Loucy (cell line): ENCODE results near the gene INO80B.

Experiments used
- H2AFZ ChIP-seq: fragments of 200-600 bp; sonication (generic); 2 replicates; pipeline ENCODE4 v1.6.0; 2016; ENCODE audit warnings: antibody characterized with exemption, mild to moderate bottlenecking, low read length, moderate library complexity
- H3F3A ChIP-seq: fragments of 200-600 bp; 2 replicates; pipeline ENCODE4 v1.6.0; 2016; ENCODE audit warnings: antibody characterized with exemption, low read depth, mild to moderate bottlenecking
- H3K27me3 ChIP-seq: fragments of 200-600 bp; sonication (generic); 2 replicates; pipeline ENCODE4 v1.6.1; 2014; ENCODE audit warnings: low read length, mild to moderate bottlenecking; ENCODE audit not compliant: insufficient read depth, poor library complexity, severe bottlenecking
- H3K36me3 ChIP-seq: fragments of 200-600 bp; sonication (generic); 2 replicates; pipeline ENCODE4 v1.6.1; 2016; ENCODE audit warnings: low read length; ENCODE audit not compliant: insufficient read depth
- H3K4me1 ChIP-seq: fragments of 200-600 bp; sonication (generic); 2 replicates; pipeline ENCODE4 v1.5.1; 2014; ENCODE audit warnings: low read length, mild to moderate bottlenecking; ENCODE audit not compliant: insufficient read depth, poor library complexity, severe bottlenecking
- H3K4me2 ChIP-seq: fragments of 200-600 bp; sonication (generic); 2 replicates; pipeline ENCODE4 v1.6.0; 2014; ENCODE audit warnings: antibody characterized with exemption, low read length, low read depth, mild to moderate bottlenecking; ENCODE audit not compliant: poor library complexity, severe bottlenecking
- H3K4me3 ChIP-seq: fragments of 200-600 bp; sonication (generic); 2 replicates; pipeline ENCODE4 v1.5.1; 2014; ENCODE audit warnings: low read length, mild to moderate bottlenecking, mixed read lengths; ENCODE audit not compliant: poor library complexity, severe bottlenecking
- H3K79me2 ChIP-seq: fragments of 200-600 bp; sonication (generic); 2 replicates; pipeline ENCODE4 v1.6.1; 2014; ENCODE audit warnings: low read length; ENCODE audit not compliant: insufficient read depth
- H3K9ac ChIP-seq: fragments of 200-600 bp; sonication (generic); 2 replicates; pipeline ENCODE4 v1.6.0; 2014; ENCODE audit warnings: mild to moderate bottlenecking, low read depth, low read length, moderate library complexity; ENCODE audit not compliant: poor library complexity, severe bottlenecking
- H3K9me2 ChIP-seq: fragments of 200-600 bp; sonication (generic); replicated peaks from 2 replicates; pipeline ENCODE4 v1.6.1; 2016; ENCODE audit warnings: low read depth, low read length, mixed read lengths
- H3K9me3 ChIP-seq: fragments of 200-600 bp; sonication (generic); 2 replicates; pipeline ENCODE4 v1.6.1; 2014; ENCODE audit warnings: mild to moderate bottlenecking, antibody characterized with exemption, low read length, low read depth; ENCODE audit not compliant: insufficient read depth
- H4K20me1 ChIP-seq: fragments of 200-600 bp; sonication (generic); 2 replicates; pipeline ENCODE4 v1.6.0; 2014; ENCODE audit warnings: antibody characterized with exemption, low read length, mild to moderate bottlenecking; ENCODE audit not compliant: insufficient read depth, poor library complexity, severe bottlenecking
- CTCF ChIP-seq: fragments of 200-600 bp; sonication (generic); conservative IDR thresholded peaks from 2 replicates; pipeline ENCODE4 v1.5.1; 2014; ENCODE audit warnings: mild to moderate bottlenecking, antibody characterized with exemption, low read length
- EZH2phosphoT487 ChIP-seq: fragments of 200-600 bp; IDR thresholded peaks from 2 replicates; pipeline ENCODE4 v1.6.1; 2018; ENCODE audit warnings: antibody characterized with exemption, mild to moderate bottlenecking, moderate library complexity, borderline replicate concordance

The INO80B gene

GRCh38 chr2:74421221-74421870, 33.5 kb upstream of the INO80B start, which contains the start of the genes C2orf81 and WDR54:
TSS of gene C2orf81 (minus strand) at chr2:74421619. CDS start at chr2:74421560, 59 bp downstream.
TSS of gene WDR54 (plus strand) at chr2:74421730. CDS start at chr2:74422154, 424 bp downstream.
- peak within 1 kb of the TSS; percentile 94 for H3K4me2 ChIP-seq
- peak within 1 kb of the TSS; percentile 99 for H2AFZ ChIP-seq
- peak within 1 kb of the TSS; percentile 99 for H3K4me3 ChIP-seq
- no peaks in the 10 kb centered on the region for H3F3A ChIP-seq
- peaks cover 5% of the 10 kb centered on the region; the same call in 1 of the 2 replicates for H3K36me3 ChIP-seq
- peak within 1 kb of the TSS; percentile 80 for H3K9ac ChIP-seq
- no peaks in the 10 kb centered on the region for H3K27me3 ChIP-seq
- no peak for TF ChIP-seq EZH2phosphoT487
- H3K9me3 ChIP-seq: no peaks in the 10 kb centered on the region
- H3K9me2 ChIP-seq: no peaks in the 10 kb centered on the region
- H3K79me2 ChIP-seq: peaks cover 14% of the 10 kb centered on the region; the same call in 1 of the 2 replicates
- no peaks in the 10 kb centered on the region for H4K20me1 ChIP-seq
- H3K4me1 ChIP-seq: peaks cover 22% of the 10 kb centered on the region

GRCh38 chr2:74423231-74424095, 31.4 kb upstream of the INO80B start:
- TF ChIP-seq CTCF: no peak
- TF ChIP-seq EZH2phosphoT487: no peak
- H3K27me3 ChIP-seq: no peaks in the 10 kb centered on the region
- H3K4me2 ChIP-seq: peak overlapping the region; percentile 94
- H3K4me1 ChIP-seq: peaks cover 22% of the 10 kb centered on the region
- no peaks in the 10 kb centered on the region for H3K9me2 ChIP-seq
- no peaks in the 10 kb centered on the region for H4K20me1 ChIP-seq
- no peak overlapping the region for H3K4me3 ChIP-seq
- H3K79me2 ChIP-seq: peaks cover 14% of the 10 kb centered on the region; the same call in 1 of the 2 replicates
- H2AFZ ChIP-seq: no peak overlapping the region
- H3K36me3 ChIP-seq: peaks cover 5% of the 10 kb centered on the region; the same call in 1 of the 2 replicates
- no peaks in the 10 kb centered on the region for H3F3A ChIP-seq
- H3K9ac ChIP-seq: no peak overlapping the region
- no peaks in the 10 kb centered on the region for H3K9me3 ChIP-seq

GRCh38 chr2:74424139-74424992, 30.5 kb upstream of the INO80B start:
- Histone ChIP-seq H2AFZ (no peak overlapping the region), H3K4me2 (no peak overlapping the region), H3K4me1 (peaks cover 22% of the 10 kb centered on the region), H3K27me3 (no peaks in the 10 kb centered on the region), H4K20me1 (no peaks in the 10 kb centered on the region), H3K9ac (no peak overlapping the region), H3F3A (no peaks in the 10 kb centered on the region), H3K9me3 (no peaks in the 10 kb centered on the region), H3K79me2 (peaks cover 14% of the 10 kb centered on the region; the same call in 1 of the 2 replicates), H3K4me3 (no peak overlapping the region), H3K9me2 (no peaks in the 10 kb centered on the region), H3K36me3 (peaks cover 5% of the 10 kb centered on the region; the same call in 1 of the 2 replicates)
- no peak for TF ChIP-seq EZH2phosphoT487
